Kidney tubule cell (primary cell): Measurements from ENCODE around the gene PHGDH.

Experiments used
- DNase-seq: peaks from one replicate; pipeline ENCODE4 v3.0.0-alpha.2; 2018; ENCODE audit warnings: low spot score

The PHGDH gene

DNA sequence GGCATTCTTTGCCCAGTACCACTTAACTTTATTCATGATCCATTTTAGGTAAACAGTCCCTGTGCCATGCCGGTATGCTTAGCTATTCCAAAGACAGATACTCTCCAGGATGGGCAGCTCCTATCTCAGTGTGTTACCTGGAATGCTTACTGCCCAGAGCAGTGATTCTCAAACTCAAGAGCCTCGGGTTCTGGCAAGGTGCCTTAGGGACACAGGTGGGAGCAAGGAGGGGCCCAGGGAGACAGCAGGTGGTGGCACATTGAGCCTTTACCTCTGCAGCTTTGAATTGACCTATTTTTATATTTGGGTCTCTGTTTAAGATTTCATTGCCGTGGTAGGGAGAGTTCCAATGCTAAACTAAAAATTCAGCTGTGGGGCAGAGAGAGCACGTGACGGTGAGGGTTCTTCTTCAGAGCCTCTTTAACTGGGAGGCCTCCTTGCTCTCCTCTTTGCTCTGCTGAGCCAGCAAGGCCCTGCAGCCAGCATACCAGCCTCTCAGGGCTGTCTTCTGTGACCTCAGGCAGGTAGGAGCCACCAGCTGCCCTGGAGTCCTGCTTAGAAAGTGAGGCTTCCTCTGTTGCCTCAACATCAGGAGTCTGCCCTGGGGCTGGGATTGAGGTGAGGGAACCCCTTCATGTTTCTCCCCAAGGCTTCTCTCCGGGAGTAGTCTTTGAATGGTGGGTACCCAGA lies 20.2 kb downstream of the PHGDH start:
- peak; percentile 28 for DNase-seq

DNA sequence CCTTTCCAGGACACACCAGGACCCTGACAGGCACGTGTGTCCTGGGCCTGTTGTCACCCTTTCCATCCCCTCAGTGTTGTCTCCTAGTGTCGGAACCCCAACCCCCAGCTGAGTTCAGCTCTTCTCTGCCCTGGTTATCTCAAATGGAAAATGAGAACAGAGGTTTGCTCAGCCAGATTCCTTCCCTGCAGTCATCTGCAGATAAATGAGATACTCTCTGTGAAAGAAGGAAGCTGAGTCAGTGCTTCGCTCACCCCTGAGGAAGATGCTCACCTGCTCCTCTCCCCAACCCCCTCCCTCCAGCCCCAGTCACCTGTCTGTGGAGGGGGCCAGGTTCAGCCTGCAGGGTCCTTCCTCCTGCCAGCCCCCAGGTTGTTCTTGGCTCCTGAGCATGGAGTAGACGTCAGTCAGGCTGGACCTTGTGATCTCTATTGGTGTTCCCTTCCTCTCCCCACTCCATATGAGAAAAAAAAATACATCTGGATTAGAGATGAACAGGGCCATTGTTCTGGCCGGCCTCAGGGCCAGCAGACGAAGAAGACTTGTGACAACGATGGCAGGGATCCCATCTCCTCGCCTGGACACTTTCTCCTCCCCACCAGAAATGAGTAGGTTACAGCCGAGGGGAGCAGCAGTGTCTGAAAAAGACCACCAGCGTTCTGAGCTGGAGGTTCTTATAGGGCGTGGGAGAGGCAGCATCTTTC lies 20.9 kb downstream of the PHGDH start:
- peak; percentile 61 for DNase-seq

DNA sequence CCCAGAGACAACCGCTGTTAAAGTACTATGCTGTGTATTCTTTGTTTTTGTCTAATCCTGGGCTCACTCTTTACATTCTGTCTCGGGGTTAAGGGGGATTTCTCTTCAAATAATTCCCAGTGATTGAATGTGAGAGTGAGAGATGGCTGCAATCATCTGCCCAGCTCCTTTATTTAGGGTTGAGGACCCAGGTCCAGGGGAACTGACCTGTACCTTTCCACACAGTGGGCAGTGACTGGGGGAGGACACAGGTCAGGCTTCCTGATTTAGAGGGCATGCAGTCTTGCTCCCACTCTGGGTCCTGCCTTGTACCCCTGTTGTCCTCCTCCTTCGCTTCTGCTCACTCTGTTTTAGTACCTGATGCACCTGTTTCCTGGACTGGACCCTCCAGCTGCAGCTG lies 22.0 kb downstream of the PHGDH start:
- DNase-seq = no peak

DNA sequence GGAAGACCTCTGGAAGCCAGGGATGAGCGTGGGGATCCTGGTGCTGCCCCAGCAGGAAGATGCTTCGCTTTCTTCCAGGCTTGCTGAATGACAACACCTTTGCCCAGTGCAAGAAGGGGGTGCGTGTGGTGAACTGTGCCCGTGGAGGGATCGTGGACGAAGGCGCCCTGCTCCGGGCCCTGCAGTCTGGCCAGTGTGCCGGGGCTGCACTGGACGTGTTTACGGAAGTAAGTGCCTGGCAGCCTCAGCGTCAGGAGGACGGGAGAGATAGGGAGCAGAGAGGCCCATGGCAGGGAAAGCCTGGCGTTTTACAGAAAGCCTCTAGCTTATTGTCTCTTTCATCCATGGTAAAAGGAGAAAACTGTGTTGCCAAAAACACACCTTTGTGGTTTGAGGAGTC lies 23.5 kb downstream of the PHGDH start:
- DNase-seq = no peak

DNA sequence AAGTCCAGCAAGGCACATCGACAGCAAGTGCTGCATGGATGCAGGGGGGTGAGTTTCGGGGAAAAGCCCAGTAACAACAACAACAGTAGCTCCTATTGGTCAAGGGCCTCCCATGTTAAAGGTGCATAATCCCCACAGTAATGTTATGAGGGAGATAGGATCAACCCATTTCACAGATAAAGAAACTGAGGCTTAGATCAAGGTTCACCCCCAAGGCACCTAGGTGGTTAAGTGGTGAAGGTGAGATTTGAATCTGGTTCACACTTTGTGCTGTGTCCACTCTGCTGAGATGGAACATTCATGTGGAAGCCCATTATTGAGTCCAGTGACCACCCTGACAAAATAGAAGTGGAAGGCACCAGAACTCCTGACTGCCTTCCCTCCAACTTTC lies 24.9 kb downstream of the PHGDH start:
- no peak for DNase-seq

DNA sequence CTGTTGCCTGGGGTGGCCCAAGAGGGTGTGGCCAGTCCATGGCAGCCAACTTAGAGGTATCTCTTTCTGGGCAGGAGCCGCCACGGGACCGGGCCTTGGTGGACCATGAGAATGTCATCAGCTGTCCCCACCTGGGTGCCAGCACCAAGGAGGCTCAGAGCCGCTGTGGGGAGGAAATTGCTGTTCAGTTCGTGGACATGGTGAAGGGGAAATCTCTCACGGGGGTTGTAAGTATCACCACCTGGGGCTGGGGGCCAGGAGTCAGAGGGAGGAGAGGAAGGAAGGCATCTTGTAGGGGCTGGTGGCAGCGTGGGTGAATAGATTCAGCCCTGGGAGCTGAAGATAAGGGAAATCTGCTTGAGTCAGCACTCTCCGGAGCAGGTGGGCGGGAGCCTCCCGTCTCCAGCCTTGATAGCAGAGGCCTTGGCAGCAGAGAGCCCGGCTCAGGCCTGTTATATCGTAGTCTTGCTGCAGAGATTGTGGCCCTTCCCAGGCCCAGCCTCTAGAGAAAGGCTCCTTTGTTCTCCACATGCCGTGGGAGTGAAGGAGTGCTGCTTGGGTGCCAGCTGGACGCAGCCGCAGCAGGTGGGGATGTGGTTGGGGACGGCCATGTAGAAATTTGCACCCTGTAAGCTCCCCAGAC lies 25.4 kb downstream of the PHGDH start:
- DNase-seq = no peak

DNA sequence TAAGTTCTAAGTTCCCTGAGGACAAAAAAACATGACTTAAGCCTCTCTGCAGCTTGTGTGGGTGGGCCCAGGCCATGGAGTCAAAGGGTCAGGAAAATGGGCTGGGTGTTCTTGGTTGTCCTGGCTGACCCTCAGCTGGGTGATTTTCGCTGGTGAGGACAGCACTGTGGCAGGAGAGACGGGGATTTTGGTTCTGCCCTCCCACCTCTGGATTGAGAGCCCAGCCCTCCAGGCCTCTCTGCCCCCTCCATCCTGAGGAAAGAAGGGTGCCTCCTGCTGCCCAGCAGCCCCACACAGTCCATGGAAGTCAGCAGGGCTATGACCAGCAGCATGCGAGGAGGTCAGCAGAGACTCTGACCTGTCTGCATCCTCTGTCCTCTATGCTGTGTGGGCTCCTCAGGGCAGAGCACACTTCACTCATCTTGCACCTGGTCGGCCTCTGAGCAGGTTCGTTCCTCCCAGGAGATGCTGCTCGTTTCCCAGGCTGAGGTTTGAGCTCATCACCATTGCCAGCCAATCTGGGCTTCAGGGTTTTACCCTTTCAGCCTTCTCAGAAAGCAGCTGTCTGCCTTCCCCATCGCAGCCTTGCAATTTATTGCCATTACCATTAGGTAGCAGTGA lies 26.5 kb downstream of the PHGDH start:
- DNase-seq = no peak

DNA sequence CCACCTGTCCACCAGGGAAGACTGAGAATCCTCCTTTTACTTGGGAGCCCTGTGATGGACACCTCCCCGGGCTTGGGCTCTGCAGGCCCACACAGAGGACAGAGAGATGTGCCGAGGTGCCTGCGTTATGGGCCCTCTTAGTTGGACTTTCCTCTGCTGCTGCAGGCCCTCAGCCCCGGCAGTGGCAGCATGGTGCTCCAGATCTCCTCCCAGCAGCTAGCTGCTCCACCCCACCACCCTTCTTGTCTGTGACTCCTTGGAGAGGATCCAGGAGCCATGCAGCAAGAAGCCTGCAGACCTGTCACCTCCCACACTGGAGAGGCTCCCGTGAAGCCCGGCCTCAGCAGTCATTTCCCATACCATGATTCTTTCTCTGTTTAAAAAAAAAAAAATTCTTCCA lies 27.4 kb downstream of the PHGDH start:
- no peak for DNase-seq

DNA sequence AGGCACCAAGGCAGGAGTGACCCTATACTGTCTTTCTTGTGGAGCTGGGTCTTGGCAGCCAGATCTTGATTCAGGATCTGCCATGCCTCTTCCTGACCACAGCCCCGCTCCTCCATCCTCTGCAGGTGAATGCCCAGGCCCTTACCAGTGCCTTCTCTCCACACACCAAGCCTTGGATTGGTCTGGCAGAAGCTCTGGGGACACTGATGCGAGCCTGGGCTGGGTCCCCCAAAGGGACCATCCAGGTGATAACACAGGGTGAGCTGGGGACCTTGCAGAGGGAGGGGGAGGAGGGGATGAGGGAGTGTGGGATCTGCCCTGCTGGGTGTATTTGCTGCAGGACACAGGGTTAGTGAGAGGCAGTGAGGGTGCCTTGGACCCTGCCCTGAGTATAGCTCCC lies 28.5 kb downstream of the PHGDH start:
- DNase-seq = no peak

DNA sequence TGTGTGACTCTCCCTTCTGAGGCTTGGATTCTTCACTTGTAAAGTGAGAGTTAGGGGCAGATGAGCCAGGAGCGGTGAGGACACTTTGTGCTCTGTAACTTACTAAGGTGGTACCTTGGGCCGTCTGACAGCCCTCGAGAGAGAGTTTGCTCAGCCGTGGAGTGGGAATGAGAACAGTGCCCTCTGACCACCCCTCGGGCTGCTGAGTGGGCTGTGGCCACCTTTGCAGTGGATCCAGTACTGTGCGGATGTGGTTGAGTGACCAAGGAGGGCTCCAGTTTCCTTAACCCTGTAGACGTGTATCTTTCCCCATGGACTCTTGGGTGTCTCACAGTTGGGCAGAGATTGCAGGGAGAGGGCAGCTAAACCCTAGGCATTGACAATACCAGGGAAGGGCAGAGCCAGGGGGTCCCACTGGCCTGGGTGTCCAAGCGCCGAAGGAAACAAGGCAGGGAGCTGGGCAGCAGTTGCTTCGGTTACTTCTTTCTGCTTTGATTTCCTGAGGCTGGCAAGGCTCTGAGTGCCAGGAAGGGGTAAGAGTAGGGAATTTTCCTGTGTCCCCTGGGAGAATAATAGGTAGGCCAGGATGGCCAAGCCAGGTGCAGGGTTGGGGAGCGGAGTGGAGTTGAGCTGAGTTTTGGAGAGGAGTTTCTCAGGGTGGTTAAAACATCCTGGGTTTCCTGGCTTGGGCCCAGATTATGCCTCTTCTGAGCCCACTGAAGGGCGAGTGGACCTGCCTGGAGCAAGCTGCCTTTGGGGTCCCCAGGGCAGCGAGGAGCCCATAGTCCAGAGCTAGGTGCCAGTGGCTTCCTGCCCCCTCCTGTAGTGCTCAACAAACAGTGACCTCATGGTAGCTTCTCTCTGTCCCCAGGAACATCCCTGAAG lies 29.4 kb downstream of the PHGDH start:
- DNase-seq = no peak

DNA sequence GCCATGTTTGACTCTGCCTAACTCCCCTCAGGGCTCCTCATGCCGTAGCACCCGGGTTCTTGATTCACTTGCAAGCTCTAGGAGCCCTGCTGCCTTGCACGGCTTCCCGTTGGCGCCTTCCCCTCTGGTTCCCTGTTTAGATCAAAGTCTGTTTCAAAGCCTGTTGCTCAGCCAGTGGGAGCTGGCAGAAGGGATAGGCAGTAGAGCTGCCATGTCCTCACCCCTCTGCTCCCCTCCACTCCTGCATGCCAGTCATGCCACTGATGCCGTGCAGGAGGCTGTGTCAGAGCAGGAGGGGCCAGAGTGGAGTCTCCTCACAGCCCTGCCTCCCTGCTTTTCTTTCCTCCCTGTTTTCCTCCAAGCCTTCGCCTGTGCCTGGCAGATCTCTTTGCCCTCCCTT lies 30.5 kb downstream of the PHGDH start:
- DNase-seq = peak; percentile 61

DNA sequence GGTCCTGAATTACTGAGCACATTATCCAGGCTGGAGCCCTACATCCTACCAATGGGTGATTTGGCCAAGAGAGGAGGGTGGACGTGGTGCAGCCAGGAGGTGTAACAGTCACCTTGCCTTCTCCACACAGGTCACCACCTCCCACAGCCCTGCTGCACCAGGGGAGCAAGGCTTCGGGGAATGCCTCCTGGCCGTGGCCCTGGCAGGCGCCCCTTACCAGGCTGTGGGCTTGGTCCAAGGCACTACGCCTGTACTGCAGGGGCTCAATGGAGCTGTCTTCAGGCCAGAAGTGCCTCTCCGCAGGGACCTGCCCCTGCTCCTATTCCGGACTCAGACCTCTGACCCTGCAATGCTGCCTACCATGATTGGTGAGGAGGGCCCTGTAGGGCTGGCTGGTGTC lies 30.9 kb downstream of the PHGDH start:
- no peak for DNase-seq

DNA sequence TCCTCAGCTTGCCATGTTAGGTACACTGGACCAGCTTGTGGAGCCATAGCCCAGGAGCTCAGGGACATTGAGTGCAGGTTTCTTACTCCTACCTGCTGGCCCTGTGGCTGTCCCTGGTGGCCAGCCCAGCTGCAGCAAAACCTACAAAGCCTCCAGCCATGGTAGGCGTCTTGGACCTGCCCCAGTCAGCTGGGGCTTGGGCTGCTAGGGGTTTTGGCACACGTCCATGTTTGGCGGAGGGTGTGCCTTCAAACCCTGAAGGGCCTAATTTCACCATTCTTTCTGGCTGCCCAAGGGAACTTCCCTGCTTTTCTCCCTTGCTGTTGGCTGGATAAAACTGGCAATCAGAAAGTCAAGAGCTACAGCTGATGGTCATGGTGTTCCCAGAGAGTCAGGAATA lies 31.6 kb downstream of the PHGDH start:
- no peak for DNase-seq

DNA sequence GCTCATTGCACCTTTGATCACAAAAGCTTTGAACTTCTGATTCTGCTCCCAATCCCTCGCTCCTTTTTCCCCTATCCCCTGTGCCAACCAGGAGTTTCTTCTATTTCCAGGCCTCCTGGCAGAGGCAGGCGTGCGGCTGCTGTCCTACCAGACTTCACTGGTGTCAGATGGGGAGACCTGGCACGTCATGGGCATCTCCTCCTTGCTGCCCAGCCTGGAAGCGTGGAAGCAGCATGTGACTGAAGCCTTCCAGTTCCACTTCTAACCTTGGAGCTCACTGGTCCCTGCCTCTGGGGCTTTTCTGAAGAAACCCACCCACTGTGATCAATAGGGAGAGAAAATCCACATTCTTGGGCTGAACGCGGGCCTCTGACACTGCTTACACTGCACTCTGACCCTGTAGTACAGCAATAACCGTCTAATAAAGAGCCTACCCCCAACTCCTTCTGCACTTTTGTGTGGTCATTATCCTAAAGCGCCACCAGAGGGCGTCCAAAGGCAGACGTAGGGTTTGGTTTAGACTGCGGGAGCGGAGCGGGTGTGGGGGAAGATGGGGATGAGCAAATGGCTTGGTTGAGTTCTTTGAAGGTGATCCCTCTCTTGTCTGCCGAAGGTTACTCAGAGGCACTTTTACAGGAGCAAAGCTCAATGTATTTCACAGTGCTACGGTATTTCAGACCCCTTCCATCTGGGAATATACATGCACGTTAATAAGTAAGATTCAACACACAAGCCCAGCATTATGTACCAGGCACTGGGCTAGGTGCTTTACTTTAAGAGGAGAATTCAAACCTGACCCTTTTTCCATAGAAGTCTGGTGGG lies 32.3 kb downstream of the PHGDH start:
- peak; percentile 77 for DNase-seq

DNA sequence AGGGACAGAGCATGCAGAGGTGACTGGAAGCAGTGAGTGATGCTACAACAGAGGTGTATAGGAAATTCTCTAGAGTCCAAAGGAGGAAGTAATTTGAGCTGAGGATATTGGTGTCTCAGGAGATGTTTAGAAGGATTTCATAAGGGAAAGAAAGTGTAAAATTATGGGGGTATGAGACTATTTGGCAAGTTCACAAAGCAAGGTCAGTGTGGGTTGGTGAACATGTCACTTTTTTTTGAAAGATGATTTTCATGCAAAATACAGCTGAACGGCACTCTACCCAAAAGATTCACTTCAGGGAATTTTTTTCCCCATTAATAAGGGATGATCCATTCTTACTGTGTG lies 32.8 kb downstream of the PHGDH start:
- no peak for DNase-seq

DNA sequence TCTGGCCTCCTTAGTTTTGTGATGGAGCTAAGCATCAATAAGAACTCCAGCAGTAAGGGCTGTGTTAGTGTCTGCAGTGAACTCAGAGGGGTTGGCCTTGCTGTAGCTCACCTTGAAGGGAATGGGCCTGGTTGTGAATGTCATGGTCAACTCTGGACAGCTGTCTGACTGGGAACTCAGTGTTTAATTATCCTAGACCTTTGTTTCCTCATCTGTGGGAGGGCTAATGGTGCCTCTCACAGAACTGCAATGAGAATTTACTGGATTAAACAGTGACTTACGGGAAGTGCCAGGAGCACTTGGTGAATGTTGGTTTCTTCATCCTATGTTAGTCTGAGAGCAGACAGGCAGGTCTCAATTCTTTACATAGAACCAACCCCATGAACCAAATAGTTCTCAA lies 33.3 kb downstream of the PHGDH start:
- DNase-seq = no peak

DNA sequence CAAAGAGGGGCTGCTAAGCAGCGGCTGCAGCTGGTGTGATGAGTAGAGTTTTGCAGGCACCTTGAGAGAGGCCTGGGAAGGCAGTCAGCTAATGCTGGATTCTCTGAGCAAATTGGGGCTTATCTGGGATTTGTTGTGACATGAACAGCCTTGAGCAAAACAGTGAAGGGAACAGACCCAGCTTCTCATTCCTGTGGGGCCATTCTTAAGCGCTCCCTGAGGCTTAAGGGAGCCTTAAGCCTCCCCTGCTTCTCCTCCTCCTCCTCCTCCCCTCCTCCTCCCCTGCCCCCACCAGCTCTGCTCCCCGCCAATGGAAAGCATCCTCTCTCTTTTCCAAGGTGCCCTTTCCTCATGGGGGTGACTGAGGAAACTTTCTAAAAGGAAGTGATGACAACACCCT lies 35.7 kb downstream of the PHGDH start:
- no peak for DNase-seq

DNA sequence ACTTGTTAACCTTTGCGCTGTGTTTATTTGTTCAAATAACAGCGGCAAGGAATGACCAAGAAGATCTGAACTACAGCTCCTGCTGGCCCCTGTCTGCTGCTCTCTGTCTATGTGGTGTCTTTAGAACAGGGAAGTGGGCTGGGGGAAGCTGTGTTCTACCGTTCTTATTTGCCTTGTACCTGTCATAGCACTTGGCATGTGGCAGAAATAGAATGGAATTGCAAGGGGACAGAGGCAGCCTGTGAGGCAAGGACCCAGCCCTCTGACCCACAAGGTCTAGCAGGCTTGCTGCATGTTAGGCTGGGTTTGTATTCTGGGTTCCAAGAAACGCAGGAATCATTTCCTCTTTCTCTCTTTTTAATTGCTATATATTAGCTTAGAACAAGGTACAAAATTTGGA lies 36.3 kb downstream of the PHGDH start:
- DNase-seq = no peak

DNA sequence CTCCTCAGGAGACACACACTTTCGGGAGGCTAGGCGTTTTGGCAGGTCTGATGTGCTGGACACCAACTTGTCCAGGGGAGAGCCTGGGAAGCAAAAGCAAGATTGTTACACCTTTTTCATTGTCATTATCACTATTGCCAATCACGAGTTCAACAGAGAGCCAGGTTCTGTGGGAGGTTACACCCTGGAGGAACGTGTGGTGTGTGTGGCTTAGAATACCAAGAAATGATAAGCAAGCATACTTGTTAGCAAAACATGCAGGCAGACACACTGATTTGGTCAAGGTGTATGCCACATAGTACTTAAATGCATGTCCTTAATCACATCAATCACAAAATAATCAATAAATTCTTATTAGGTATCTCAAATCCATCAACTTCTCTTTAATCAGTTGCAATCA lies 40.9 kb downstream of the PHGDH start:
- DNase-seq = no peak

DNA sequence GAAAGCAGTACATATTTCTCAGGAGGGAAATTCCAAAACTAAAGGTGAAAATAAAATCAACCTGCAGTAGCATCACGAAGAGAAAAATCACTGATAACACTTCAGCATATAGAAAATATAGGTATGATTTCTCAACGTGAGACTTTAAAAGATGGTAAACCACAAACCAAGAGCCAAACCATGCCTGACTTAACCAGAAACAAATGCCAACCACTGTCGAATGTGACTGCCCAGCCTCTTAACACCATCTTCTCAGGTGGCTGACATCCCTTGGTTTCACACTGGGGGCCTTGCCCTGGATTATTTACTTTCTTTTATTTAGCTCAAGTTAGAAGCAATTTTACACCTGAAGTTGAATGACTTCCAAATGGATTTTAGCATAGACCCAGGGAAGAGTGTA lies 46.9 kb downstream of the PHGDH start:
- no peak for DNase-seq

DNA sequence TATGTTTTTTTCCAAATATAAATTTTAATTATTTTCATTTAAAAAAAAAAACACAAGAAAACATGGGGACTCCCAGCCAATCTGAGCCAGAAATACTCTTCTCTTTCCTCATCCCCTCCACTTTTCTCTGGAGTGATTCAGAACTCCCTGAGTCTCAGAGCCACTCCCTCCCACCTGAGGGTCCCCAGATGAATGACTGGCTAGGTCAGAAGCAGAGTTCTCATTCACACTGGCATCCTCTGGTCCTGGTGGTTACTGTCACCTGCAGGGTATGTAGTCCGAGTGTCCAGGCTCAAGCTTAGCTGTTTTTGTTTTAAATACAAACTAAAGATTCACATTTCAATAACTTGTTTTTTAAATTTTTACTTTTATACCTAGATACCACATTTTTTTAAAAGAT lies 50.7 kb downstream of the PHGDH start:
- DNase-seq = no peak
